ENCODE data around the gene SLC6A11.

SLC6A11 gene

GRCh38 chr3:10933470-10933804 lies 117.4 kb downstream of the SLC6A11 start:
- Mint-ChIP-seq H3K4me3 (no peak overlapping the region), H3K27me3 (peaks cover 2% of the 10 kb centered on the region), H3K36me3 (ENCODE audit: low read depth) (no peaks in the 10 kb centered on the region), H3K4me1 (no peaks in the 10 kb centered on the region), H3K27ac (no peak overlapping the region), H3K9me3 (no peaks in the 10 kb centered on the region)
- ATAC-seq (no peak), DNase-seq (no peak)

DNA sequence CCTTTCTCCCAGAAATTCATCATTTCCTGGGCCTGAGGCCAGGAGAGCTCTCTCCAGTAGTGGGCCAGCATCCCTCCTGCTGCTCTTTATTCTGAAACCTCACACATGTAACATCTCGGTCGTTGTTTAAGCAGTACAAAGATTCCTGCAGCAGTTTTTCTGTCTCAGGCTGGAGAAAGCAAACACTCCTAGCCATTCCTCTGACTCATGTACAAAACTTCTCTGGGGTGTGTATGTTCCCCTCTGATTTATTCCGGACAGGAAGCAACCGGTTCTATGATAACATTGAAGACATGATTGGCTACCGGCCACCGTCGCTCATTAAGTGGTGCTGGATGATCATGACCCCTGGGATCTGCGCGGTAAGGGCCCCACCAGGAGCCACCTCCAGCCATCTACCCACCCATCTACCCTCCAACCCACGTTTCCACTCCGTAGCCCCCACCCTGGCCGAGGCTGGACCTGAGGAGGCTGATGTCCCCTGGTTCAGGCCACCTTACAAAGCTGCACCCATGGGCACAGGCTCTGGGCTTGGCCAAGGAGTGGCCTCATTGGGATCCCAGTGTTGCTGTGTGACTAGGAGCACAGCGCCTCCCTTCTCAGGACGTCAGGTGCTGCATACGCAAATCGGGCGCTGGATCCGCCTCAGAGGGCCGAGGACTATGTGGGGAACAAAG lies 117.9 kb downstream of the SLC6A11 start:
- Mint-ChIP-seq H3K9me3 (no peaks in the 10 kb centered on the region), H3K27me3 (peaks cover 2% of the 10 kb centered on the region), H3K36me3 (ENCODE audit: low read depth) (no peaks in the 10 kb centered on the region), H3K4me3 (no peak overlapping the region), H3K27ac (no peak overlapping the region), H3K4me1 (no peaks in the 10 kb centered on the region)
- no peak for DNase-seq
- no peak for ATAC-seq

DNA sequence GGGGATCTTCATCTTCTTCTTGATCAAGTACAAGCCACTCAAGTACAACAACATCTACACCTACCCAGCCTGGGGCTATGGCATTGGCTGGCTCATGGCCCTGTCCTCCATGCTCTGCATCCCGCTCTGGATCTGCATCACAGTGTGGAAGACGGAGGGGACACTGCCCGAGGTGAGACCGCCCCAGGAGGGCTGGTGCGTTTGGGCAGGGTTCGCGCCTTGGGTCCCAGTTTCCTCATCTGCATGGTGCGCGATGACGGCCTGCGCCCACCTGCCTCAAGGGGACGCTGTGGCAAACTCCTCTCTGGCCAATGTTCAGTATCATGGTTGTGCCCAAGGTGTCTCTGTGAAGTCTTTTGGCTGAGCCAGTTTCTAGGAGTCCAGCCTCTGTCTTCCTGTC lies 119.0 kb downstream of the SLC6A11 start:
- Mint-ChIP-seq H3K4me1 (no peaks in the 10 kb centered on the region), H3K9me3 (no peaks in the 10 kb centered on the region), H3K36me3 (ENCODE audit: low read depth) (no peaks in the 10 kb centered on the region), H3K4me3 (no peak overlapping the region), H3K27me3 (peaks cover 2% of the 10 kb centered on the region), H3K27ac (no peak overlapping the region)
- ATAC-seq (no peak), DNase-seq (no peak)

- H3K36me3 Mint-ChIP-seq (ENCODE audit: low read depth), result no peaks in the 10 kb centered on the region
- no peaks in the 10 kb centered on the region for H3K4me1 Mint-ChIP-seq
- H3K9me3 Mint-ChIP-seq, result no peaks in the 10 kb centered on the region
- H3K4me3 Mint-ChIP-seq, result no peak overlapping the region
- ATAC-seq (no peak), DNase-seq (no peak)
- peaks cover 2% of the 10 kb centered on the region for H3K27me3 Mint-ChIP-seq
- H3K27ac Mint-ChIP-seq, result no peak overlapping the region
Observed at GRCh38 chr3:10935846-10936631, 120.0 kb downstream of the SLC6A11 start.

DNA sequence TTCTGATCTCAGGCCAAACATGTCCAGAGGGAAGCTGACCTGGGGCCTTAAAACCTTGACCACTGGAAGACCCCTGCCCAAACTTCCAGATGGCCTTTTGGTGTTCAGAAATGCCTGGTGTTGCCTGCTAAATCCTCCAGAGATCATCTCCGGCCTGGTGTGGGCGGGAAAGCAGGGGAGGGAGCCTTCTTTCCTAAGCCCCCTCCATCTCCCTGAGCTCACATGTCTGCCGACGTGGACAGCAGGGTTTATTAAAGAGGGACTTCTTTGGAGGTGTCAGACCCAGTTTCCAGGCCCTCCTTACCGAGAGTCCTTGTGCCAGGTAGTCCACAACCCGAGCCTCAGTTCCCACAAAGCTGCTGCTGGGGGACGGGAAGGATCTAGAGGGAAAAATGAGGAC lies 120.7 kb downstream of the SLC6A11 start:
- H3K4me1 Mint-ChIP-seq, result no peaks in the 10 kb centered on the region
- DNase-seq, result no peak

GRCh38 chr3:10937141-10937825 lies 121.3 kb downstream of the SLC6A11 start:
- Mint-ChIP-seq H3K27ac (no peak overlapping the region), H3K36me3 (ENCODE audit: low read depth) (no peaks in the 10 kb centered on the region), H3K9me3 (no peaks in the 10 kb centered on the region), H3K4me1 (no peaks in the 10 kb centered on the region), H3K27me3 (no peaks in the 10 kb centered on the region), H3K4me3 (no peak overlapping the region)
- no peak for DNase-seq
- ATAC-seq, result no peak

More for the DNA sequence above, 120.7 kb downstream of the SLC6A11 start:
- Mint-ChIP-seq H3K27ac (no peak overlapping the region), H3K4me3 (no peak overlapping the region), H3K9me3 (no peaks in the 10 kb centered on the region), H3K27me3 (peaks cover 2% of the 10 kb centered on the region), H3K36me3 (ENCODE audit: low read depth) (no peaks in the 10 kb centered on the region)
- ATAC-seq, result no peak

GRCh38 chr3:10939556-10939955 lies 123.5 kb downstream of the SLC6A11 start:
- ATAC-seq (no peak), DNase-seq (no peak)
- H3K4me1 Mint-ChIP-seq, result no peaks in the 10 kb centered on the region
- H3K9me3 Mint-ChIP-seq, result no peaks in the 10 kb centered on the region
- H3K27me3 Mint-ChIP-seq, result peaks cover 7% of the 10 kb centered on the region
- no peaks in the 10 kb centered on the region for H3K36me3 Mint-ChIP-seq (ENCODE audit: low read depth)
- H3K4me3 Mint-ChIP-seq, result no peak overlapping the region
- H3K27ac Mint-ChIP-seq, result no peak overlapping the region

DNA sequence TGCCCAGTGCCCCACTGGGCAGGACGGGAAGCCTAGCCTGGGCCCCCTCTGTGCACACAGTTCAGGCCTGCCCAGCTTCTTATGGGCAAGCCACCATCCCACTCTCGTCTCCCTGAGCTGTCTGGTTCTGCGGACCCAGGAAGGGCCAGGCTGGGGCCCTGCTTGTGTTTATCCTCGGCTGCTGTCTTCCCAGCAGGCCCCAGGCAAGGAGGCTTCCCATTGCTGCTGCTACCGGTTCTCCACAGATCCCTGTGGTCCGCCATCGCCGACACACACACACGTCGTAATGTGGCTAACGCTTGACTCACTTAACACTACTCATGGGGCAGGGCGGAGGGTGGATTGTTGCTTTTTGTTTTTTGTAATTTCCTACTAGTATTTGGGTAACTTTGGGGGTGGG lies 124.1 kb downstream of the SLC6A11 start:
- no peak for DNase-seq
- ATAC-seq, result no peak
- Mint-ChIP-seq H3K27ac (no peak overlapping the region), H3K4me3 (no peak overlapping the region), H3K4me1 (no peaks in the 10 kb centered on the region), H3K27me3 (peaks cover 10% of the 10 kb centered on the region), H3K9me3 (no peaks in the 10 kb centered on the region), H3K36me3 (ENCODE audit: low read depth) (no peaks in the 10 kb centered on the region)

- no peak overlapping the region for H3K4me3 Mint-ChIP-seq
- no peak overlapping the region for H3K27ac Mint-ChIP-seq
- DNase-seq, result peak; percentile 39
- H3K4me1 Mint-ChIP-seq, result no peaks in the 10 kb centered on the region
- ATAC-seq, result no peak
- H3K36me3 Mint-ChIP-seq (ENCODE audit: low read depth), result no peaks in the 10 kb centered on the region
- H3K9me3 Mint-ChIP-seq, result no peaks in the 10 kb centered on the region
- H3K27me3 Mint-ChIP-seq, result peaks cover 10% of the 10 kb centered on the region
Observed at GRCh38 chr3:10941972-10942371, 125.9 kb downstream of the SLC6A11 start.

DNA sequence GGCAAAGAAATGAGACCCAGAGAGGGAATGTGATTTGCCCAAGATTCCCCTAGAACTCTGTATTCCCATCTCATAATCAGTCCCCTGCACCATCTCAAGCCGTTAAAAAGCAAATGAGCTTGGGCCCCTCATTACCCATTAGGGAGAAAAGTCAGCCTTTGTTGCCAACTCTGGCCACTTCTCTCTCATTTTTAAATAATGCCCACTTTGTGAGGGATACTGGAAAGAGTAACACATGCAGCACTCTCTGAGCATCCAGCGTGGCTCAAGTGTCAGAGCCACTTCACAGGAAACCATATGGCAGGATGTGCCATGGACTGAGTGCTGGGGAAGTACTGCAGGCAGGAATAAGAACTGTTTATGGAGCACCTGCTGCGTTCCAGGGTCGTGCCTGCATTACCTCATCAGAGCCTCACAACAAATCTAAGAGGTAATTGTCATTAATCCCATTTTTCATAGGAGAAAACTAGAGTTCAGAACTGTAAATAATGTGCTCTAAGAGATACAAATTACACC lies 126.7 kb downstream of the SLC6A11 start:
- peaks cover 10% of the 10 kb centered on the region for H3K27me3 Mint-ChIP-seq
- H3K27ac Mint-ChIP-seq, result no peak overlapping the region
- no peak overlapping the region for H3K4me3 Mint-ChIP-seq
- H3K4me1 Mint-ChIP-seq, result no peaks in the 10 kb centered on the region
- ATAC-seq (no peak), DNase-seq (no peak)
- H3K9me3 Mint-ChIP-seq, result no peaks in the 10 kb centered on the region
- H3K36me3 Mint-ChIP-seq (ENCODE audit: low read depth), result no peaks in the 10 kb centered on the region

DNA sequence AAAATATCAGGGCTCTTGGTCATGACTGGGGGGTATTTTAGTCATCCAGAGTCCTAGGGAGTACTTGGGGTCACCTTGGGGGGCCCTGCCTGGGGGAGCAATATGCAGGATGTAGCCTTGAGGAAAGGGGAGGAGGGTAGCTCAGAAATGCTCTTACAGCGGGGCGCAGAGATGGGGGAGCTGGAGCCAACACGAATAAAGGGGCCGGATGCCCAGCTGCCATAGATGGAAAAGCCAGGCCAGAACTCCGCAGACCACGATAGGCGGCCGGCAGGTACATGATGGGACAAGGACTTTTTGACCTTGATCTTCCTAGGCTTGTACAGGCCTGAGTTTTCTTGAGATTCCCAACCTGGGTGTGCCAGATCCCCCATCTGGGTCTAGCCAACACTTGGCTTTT lies 128.8 kb downstream of the SLC6A11 start:
- Mint-ChIP-seq H3K27me3 (peaks cover 16% of the 10 kb centered on the region), H3K36me3 (ENCODE audit: low read depth) (no peaks in the 10 kb centered on the region), H3K4me1 (no peaks in the 10 kb centered on the region), H3K9me3 (no peaks in the 10 kb centered on the region), H3K27ac (no peak overlapping the region), H3K4me3 (no peak overlapping the region)
- ATAC-seq, result no peak
- no peak for DNase-seq

DNA sequence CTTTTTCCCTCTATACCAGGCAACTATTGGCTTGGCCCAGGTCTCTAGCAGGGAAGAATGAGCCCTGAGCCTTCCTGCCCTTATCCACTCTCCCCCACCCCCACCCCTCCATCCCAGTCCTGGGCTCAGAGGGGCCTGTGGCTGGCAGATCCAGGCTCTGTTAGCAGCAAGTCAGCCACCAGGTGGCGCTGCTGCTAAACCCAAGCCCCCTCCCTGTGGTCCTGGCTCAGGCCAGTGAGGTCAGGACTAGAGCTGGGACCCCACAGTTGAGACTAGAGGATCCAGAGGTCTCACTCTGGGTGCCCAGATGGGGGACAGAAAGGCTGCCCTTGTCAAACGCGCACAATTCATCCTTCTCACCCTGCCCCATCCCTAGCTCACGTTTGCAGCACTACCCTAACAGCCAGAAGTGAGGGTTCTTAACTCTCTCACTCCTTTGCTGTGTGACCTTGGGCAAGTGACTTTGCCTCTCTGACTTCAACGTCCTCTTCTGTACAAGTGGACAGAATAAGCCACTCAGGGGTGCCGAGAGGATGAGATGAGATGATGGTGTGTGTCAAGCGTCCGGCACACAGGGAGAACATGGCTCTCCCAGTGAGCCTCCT lies 129.8 kb downstream of the SLC6A11 start:
- no peaks in the 10 kb centered on the region for H3K36me3 Mint-ChIP-seq (ENCODE audit: low read depth)
- H3K4me1 Mint-ChIP-seq, result no peaks in the 10 kb centered on the region
- H3K27ac Mint-ChIP-seq, result no peak overlapping the region
- peaks cover 19% of the 10 kb centered on the region for H3K27me3 Mint-ChIP-seq
- DNase-seq (peak; percentile 66), ATAC-seq (peak; percentile 77)
- H3K4me3 Mint-ChIP-seq, result no peak overlapping the region
- no peaks in the 10 kb centered on the region for H3K9me3 Mint-ChIP-seq

DNA sequence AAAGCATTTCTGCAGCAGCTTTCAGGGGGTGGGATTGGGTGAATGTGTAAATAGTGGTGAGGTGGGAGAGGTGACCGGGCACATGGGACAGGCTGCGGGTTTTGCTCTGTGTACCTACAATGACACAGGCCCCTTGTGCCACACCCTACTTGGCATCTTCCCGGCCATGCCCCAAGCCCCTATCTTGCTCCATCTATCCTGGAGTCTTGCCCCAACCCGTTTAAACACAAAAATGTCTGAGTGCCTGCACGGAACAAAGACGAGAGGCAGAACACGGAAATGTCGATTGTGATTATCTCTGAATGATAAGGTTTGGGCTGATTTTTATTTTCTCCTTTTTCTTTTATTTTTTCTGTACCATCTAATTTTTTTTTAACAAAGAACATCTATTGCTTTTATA lies 130.5 kb downstream of the SLC6A11 start:
- no peak overlapping the region for H3K4me3 Mint-ChIP-seq
- peaks cover 19% of the 10 kb centered on the region for H3K27me3 Mint-ChIP-seq
- H3K36me3 Mint-ChIP-seq (ENCODE audit: low read depth), result no peaks in the 10 kb centered on the region

GRCh38 chr3:10948326-10948725 lies 132.3 kb downstream of the SLC6A11 start:
- no peaks in the 10 kb centered on the region for H3K36me3 Mint-ChIP-seq (ENCODE audit: low read depth)
- no peak overlapping the region for H3K27ac Mint-ChIP-seq
- no peak for ATAC-seq
- no peak for DNase-seq
- peaks cover 19% of the 10 kb centered on the region for H3K27me3 Mint-ChIP-seq
- H3K4me3 Mint-ChIP-seq, result no peak overlapping the region
- no peaks in the 10 kb centered on the region for H3K4me1 Mint-ChIP-seq
- H3K9me3 Mint-ChIP-seq, result no peaks in the 10 kb centered on the region

More for the DNA sequence above, 130.5 kb downstream of the SLC6A11 start:
- Mint-ChIP-seq H3K9me3 (no peaks in the 10 kb centered on the region), H3K4me1 (no peaks in the 10 kb centered on the region), H3K27ac (no peak overlapping the region)
- ATAC-seq, result no peak
- no peak for DNase-seq

Measured in activated naive CD8-positive, alpha-beta T cell treated with anti-CD3 and anti-CD28 coated beads, Interleukin-2, amount 50 U/mL, for 24 hours (primary cell).